IPS-NIHi7 (cell line): ENCODE data around the gene ALOX5AP.

Experiments used
- DNase-seq: peaks from one replicate; pipeline ENCODE4 v3.0.0; 2012; ENCODE audit warnings: mixed read lengths; ENCODE audit errors: extremely low spot score

Gene ALOX5AP

GRCh38 chr13:30796631-30797601 is 61.6 kb downstream of the ALOX5AP start:
- DNase-seq, result no peak

- DNase-seq, result no peak
Observed at GRCh38 chr13:30797847-30798535, 62.6 kb downstream of the ALOX5AP start.

- DNase-seq, result no peak
Observed at GRCh38 chr13:30798776-30799355, 63.5 kb downstream of the ALOX5AP start.

GRCh38 chr13:30799356-30799824 is 64.0 kb downstream of the ALOX5AP start:
- DNase-seq, result peak; percentile 35

- DNase-seq, result no peak
Observed at GRCh38 chr13:30800107-30800506, 64.8 kb downstream of the ALOX5AP start.

GRCh38 chr13:30802501-30802900 is 67.2 kb downstream of the ALOX5AP start:
- DNase-seq, result no peak

- DNase-seq, result peak; percentile 84
Observed at GRCh38 chr13:30802953-30803478, 67.7 kb downstream of the ALOX5AP start.

GRCh38 chr13:30803749-30804148 is 68.4 kb downstream of the ALOX5AP start:
- no peak for DNase-seq

- no peak for DNase-seq
Observed at GRCh38 chr13:30804474-30804873, 69.1 kb downstream of the ALOX5AP start.

GRCh38 chr13:30805132-30805537 is 69.8 kb downstream of the ALOX5AP start:
- DNase-seq, result no peak

GRCh38 chr13:30805603-30806011 is 70.3 kb downstream of the ALOX5AP start:
- no peak for DNase-seq

- no peak for DNase-seq
Observed at GRCh38 chr13:30806784-30807183, 71.4 kb downstream of the ALOX5AP start.

- DNase-seq, result no peak
Observed at GRCh38 chr13:30807392-30807791, 72.0 kb downstream of the ALOX5AP start.

- no peak for DNase-seq
Observed at GRCh38 chr13:30808600-30808999, 73.3 kb downstream of the ALOX5AP start.

GRCh38 chr13:30809787-30810186 is 74.4 kb downstream of the ALOX5AP start:
- no peak for DNase-seq

GRCh38 chr13:30810261-30810701 is 74.9 kb downstream of the ALOX5AP start:
- DNase-seq, result no peak

GRCh38 chr13:30810801-30811200 is 75.5 kb downstream of the ALOX5AP start:
- DNase-seq, result no peak
